Immature natural killer cell (primary cell): ENCODE measurements around the gene ADAMTS15. TPM values are rescaled to one million over a fixed set of nuclear protein-coding genes. Genes with fewer than 3 reads are reported as not detected.
A peak's percentile ranks its signal among the peaks of the same experiment; 100 is the strongest.

Experiments used
- DNase-seq, 3 donors: peaks; one replicate each; pipeline ENCODE4 v3.0.0; 2022; ENCODE audit warnings: mixed read lengths in 1 of 3
- H3K27ac Mint-ChIP-seq, 6 donors: one replicate each; pipeline ENCODE4 v1.8.0; 2020; ENCODE audit warnings: mixed read lengths in 6 of 6, mild to moderate bottlenecking in 5 of 6, inconsistent platforms in 4 of 6, moderate library complexity in 3 of 6
- H3K27me3 Mint-ChIP-seq, 3 donors: one replicate each; pipeline ENCODE4 v1.8.0; 2020 to 2021; ENCODE audit warnings: low read depth in 3 of 3, mild to moderate bottlenecking in 3 of 3, mixed read lengths in 3 of 3, moderate library complexity in 3 of 3, inconsistent platforms in 1 of 3
- H3K36me3 Mint-ChIP-seq, 3 donors: one replicate each; pipeline ENCODE4 v1.8.0; 2020; ENCODE audit warnings: mixed read lengths in 3 of 3, inconsistent platforms in 2 of 3, mild to moderate bottlenecking in 2 of 3
- H3K4me1 Mint-ChIP-seq, 2 donors: one replicate each; pipeline ENCODE4 v1.8.0; 2020; ENCODE audit warnings: inconsistent platforms in 2 of 2, mild to moderate bottlenecking in 2 of 2, mixed read lengths in 2 of 2, moderate library complexity in 1 of 2
- H3K4me3 Mint-ChIP-seq, 5 donors: one replicate each; pipeline ENCODE4 v1.8.0; 2020; ENCODE audit warnings: mild to moderate bottlenecking in 5 of 5, mixed read lengths in 5 of 5, inconsistent platforms in 3 of 5, moderate library complexity in 3 of 5
- H3K9me3 Mint-ChIP-seq, 6 donors: one replicate each; pipeline ENCODE4 v1.8.0; 2020; ENCODE audit warnings: mild to moderate bottlenecking in 6 of 6, mixed read lengths in 6 of 6, inconsistent platforms in 4 of 6, moderate library complexity in 3 of 6
- polyA plus RNA-seq, 3 donors: library from polyadenylated mRNA; unstranded; fragments of 300-500 nt; fragmentation: Illumina TruSeq; gene quantifications; one replicate each; pipeline ENCODE4 v1.2.3, GENCODE V29; 2021

ADAMTS15 gene
- polyA plus RNA-seq, 3 donors from 2014 or later: not detected

GRCh38 chr11:130423541-130424142, 24.8 kb upstream of the ADAMTS15 start:
- Mint-ChIP-seq H3K27ac (no peak overlapping the region), H3K4me1 (peaks cover 8 to 9% of the 10 kb centered on the region in 2 donors), H3K4me3 (no peak overlapping the region), H3K27me3 (peaks cover 4 to 20% (median 11%) of the 10 kb centered on the region in 3 donors), H3K36me3 (no peaks in the 10 kb centered on the region), H3K9me3 (no peaks in the 10 kb centered on the region)
- DNase-seq: no peak

GRCh38 chr11:130424613-130425140, 23.8 kb upstream of the ADAMTS15 start:
- DNase-seq: no peak
- H3K9me3 Mint-ChIP-seq: no peaks in the 10 kb centered on the region
- H3K4me1 Mint-ChIP-seq: peaks cover 15 to 19% of the 10 kb centered on the region in 2 donors
- no peak overlapping the region for H3K4me3 Mint-ChIP-seq
- H3K36me3 Mint-ChIP-seq: peaks cover 0 to 6% (median 0%) of the 10 kb centered on the region in 3 donors
- H3K27ac Mint-ChIP-seq: no peak overlapping the region
- peaks cover 14 to 30% (median 19%) of the 10 kb centered on the region in 3 donors for H3K27me3 Mint-ChIP-seq

- peaks cover 0 to 6% (median 0%) of the 10 kb centered on the region in 3 donors for H3K36me3 Mint-ChIP-seq
- no peaks in the 10 kb centered on the region for H3K9me3 Mint-ChIP-seq
- peaks cover 19 to 32% (median 22%) of the 10 kb centered on the region in 3 donors for H3K27me3 Mint-ChIP-seq
- no peak overlapping the region for H3K4me3 Mint-ChIP-seq
- DNase-seq: no peak
- peaks cover 15 to 19% of the 10 kb centered on the region in 2 donors for H3K4me1 Mint-ChIP-seq
- no peak overlapping the region for H3K27ac Mint-ChIP-seq
Observed at GRCh38 chr11:130425156-130425555, 23.3 kb upstream of the ADAMTS15 start.

- no peak overlapping the region for H3K27ac Mint-ChIP-seq
- H3K4me3 Mint-ChIP-seq: peak overlapping the region in 2 of 5 donors; percentile 2 to 70
- H3K36me3 Mint-ChIP-seq: peaks cover 0 to 6% (median 0%) of the 10 kb centered on the region in 3 donors
Observed at GRCh38 chr11:130426223-130426836, 22.1 kb upstream of the ADAMTS15 start.

GRCh38 chr11:130426837-130427341, 21.6 kb upstream of the ADAMTS15 start:
- H3K27ac Mint-ChIP-seq: no peak overlapping the region
- H3K36me3 Mint-ChIP-seq: peaks cover 0 to 6% (median 0%) of the 10 kb centered on the region in 3 donors
- H3K4me3 Mint-ChIP-seq: peak overlapping the region; percentile 26 to 73 (median 65)
- peaks cover 15 to 19% of the 10 kb centered on the region in 2 donors for H3K4me1 Mint-ChIP-seq
- no peaks in the 10 kb centered on the region for H3K9me3 Mint-ChIP-seq
- H3K27me3 Mint-ChIP-seq: peaks cover 24 to 32% (median 27%) of the 10 kb centered on the region in 3 donors
- DNase-seq: no peak

More at GRCh38 chr11:130426223-130426836, 22.1 kb upstream of the ADAMTS15 start:
- DNase-seq: no peak
- no peaks in the 10 kb centered on the region for H3K9me3 Mint-ChIP-seq
- H3K4me1 Mint-ChIP-seq: peaks cover 15 to 19% of the 10 kb centered on the region in 2 donors
- peaks cover 24 to 32% (median 28%) of the 10 kb centered on the region in 3 donors for H3K27me3 Mint-ChIP-seq

- no peak overlapping the region for H3K27ac Mint-ChIP-seq
- H3K36me3 Mint-ChIP-seq: peaks cover 0 to 6% (median 0%) of the 10 kb centered on the region in 3 donors
- H3K27me3 Mint-ChIP-seq: peaks cover 24 to 32% (median 24%) of the 10 kb centered on the region in 3 donors
- peak overlapping the region; percentile 26 to 73 (median 65) for H3K4me3 Mint-ChIP-seq
- peaks cover 15 to 19% of the 10 kb centered on the region in 2 donors for H3K4me1 Mint-ChIP-seq
- H3K9me3 Mint-ChIP-seq: no peaks in the 10 kb centered on the region
- peak in 2 of 3 donors; percentile 21 to 24 for DNase-seq
Observed at GRCh38 chr11:130427581-130428315, 20.7 kb upstream of the ADAMTS15 start.

- Mint-ChIP-seq H3K4me3 (peak within 1 kb of the TSS; percentile 76 to 85 (median 78)), H3K9me3 (no peaks in the 10 kb centered on the region), H3K27me3 (peaks cover 24 to 29% (median 26%) of the 10 kb centered on the region in 3 donors), H3K27ac (peak within 1 kb of the TSS in 1 of 6 donors; percentile 30), H3K36me3 (peaks cover 0 to 6% (median 0%) of the 10 kb centered on the region in 3 donors), H3K4me1 (peaks cover 15 to 19% of the 10 kb centered on the region in 2 donors)
- no peak for DNase-seq
Observed at GRCh38 chr11:130428316-130429119, 19.9 kb upstream of the ADAMTS15 start, which contains the start of gene ADAMTS8. TSS of gene ADAMTS8 (minus strand) at chr11:130428609. CDS start at chr11:130428286, 323 bp downstream.

- Mint-ChIP-seq H3K9me3 (no peaks in the 10 kb centered on the region), H3K27ac (peak overlapping the region in 1 of 6 donors; percentile 30), H3K36me3 (peaks cover 0 to 6% (median 0%) of the 10 kb centered on the region in 3 donors), H3K4me3 (peak overlapping the region; percentile 76 to 85 (median 78)), H3K27me3 (peaks cover 24 to 29% (median 26%) of the 10 kb centered on the region in 3 donors), H3K4me1 (peaks cover 15 to 19% of the 10 kb centered on the region in 2 donors)
- DNase-seq: no peak
Observed at GRCh38 chr11:130429120-130429681, 19.2 kb upstream of the ADAMTS15 start.

- Mint-ChIP-seq H3K9me3 (no peaks in the 10 kb centered on the region), H3K36me3 (peaks cover 0 to 6% (median 0%) of the 10 kb centered on the region in 3 donors), H3K27ac (no peak overlapping the region), H3K27me3 (peaks cover 24 to 25% (median 24%) of the 10 kb centered on the region in 3 donors), H3K4me3 (peak overlapping the region in 1 of 5 donors; percentile 83), H3K4me1 (peaks cover 15 to 19% of the 10 kb centered on the region in 2 donors)
- DNase-seq: no peak
Observed at GRCh38 chr11:130429983-130430382, 18.5 kb upstream of the ADAMTS15 start.

- Mint-ChIP-seq H3K9me3 (no peaks in the 10 kb centered on the region), H3K27me3 (peaks cover 23 to 26% (median 24%) of the 10 kb centered on the region in 3 donors), H3K4me3 (no peak overlapping the region), H3K36me3 (peaks cover 0 to 6% (median 0%) of the 10 kb centered on the region in 3 donors), H3K27ac (no peak overlapping the region), H3K4me1 (peaks cover 15 to 19% of the 10 kb centered on the region in 2 donors)
- peak; percentile 54 to 61 (median 55) for DNase-seq
Observed at GRCh38 chr11:130431331-130431773, 17.1 kb upstream of the ADAMTS15 start.

GRCh38 chr11:130431801-130432200, 16.6 kb upstream of the ADAMTS15 start:
- Mint-ChIP-seq H3K9me3 (no peaks in the 10 kb centered on the region), H3K36me3 (peaks cover 0 to 6% (median 0%) of the 10 kb centered on the region in 3 donors), H3K4me1 (peaks cover 13 to 19% of the 10 kb centered on the region in 2 donors), H3K4me3 (no peak overlapping the region), H3K27me3 (peaks cover 19 to 25% (median 22%) of the 10 kb centered on the region in 3 donors), H3K27ac (no peak overlapping the region)
- no peak for DNase-seq

GRCh38 chr11:130433357-130433756, 15.1 kb upstream of the ADAMTS15 start:
- DNase-seq: no peak
- Mint-ChIP-seq H3K27me3 (peaks cover 14 to 23% (median 20%) of the 10 kb centered on the region in 3 donors), H3K9me3 (no peaks in the 10 kb centered on the region), H3K4me3 (no peak overlapping the region), H3K27ac (no peak overlapping the region), H3K4me1 (peaks cover 17 to 23% of the 10 kb centered on the region in 2 donors), H3K36me3 (peaks cover 0 to 6% (median 0%) of the 10 kb centered on the region in 3 donors)
